Smooth muscle cell (in vitro differentiated cells): ENCODE data around the gene ZNF207. TPM values are rescaled to one million over a fixed set of nuclear protein-coding genes. Genes with fewer than 3 reads are reported as not detected.

ENCODE experiments used
- DNase-seq: peaks from one replicate; lab custom pipeline; 2025; ENCODE audit not compliant: unreplicated experiment; lab: John Stamatoyannopoulos, UW
- H2AFZ ChIP-seq: fragments of 200-600 bp; sonication (generic); 2 replicates; pipeline ENCODE4 v1.6.0; 2016; ENCODE audit warnings: antibody characterized with exemption, low read depth, mild to moderate bottlenecking
- H3F3A ChIP-seq: fragments of 200-600 bp; sonication (generic); 2 replicates; pipeline ENCODE4 v1.6.0; 2017; ENCODE audit warnings: antibody characterized with exemption, low read depth
- H3K27ac ChIP-seq: fragments of 200-600 bp; sonication (generic); 2 replicates; pipeline ENCODE4 v1.5.1; 2016; ENCODE audit warnings: low read depth, mild to moderate bottlenecking
- H3K27me3 ChIP-seq: fragments of 200-600 bp; sonication (generic); 2 replicates; pipeline ENCODE4 v1.6.1; 2016; ENCODE audit warnings: low read depth, mild to moderate bottlenecking
- H3K36me3 ChIP-seq: fragments of 200-600 bp; sonication (generic); 2 replicates; pipeline ENCODE4 v1.5.1; 2016; ENCODE audit warnings: low read depth
- H3K4me1 ChIP-seq: fragments of 200-600 bp; sonication (generic); 2 replicates; pipeline ENCODE4 v1.5.1; 2016; ENCODE audit warnings: low read depth
- H3K4me2 ChIP-seq: fragments of 200-600 bp; sonication (generic); 2 replicates; pipeline ENCODE4 v1.6.0; 2016; ENCODE audit warnings: mild to moderate bottlenecking
- H3K4me3 ChIP-seq: fragments of 200-600 bp; sonication (generic); 2 replicates; pipeline ENCODE4 v1.5.1; 2016; ENCODE audit warnings: mild to moderate bottlenecking
- H3K79me2 ChIP-seq: fragments of 200-600 bp; sonication (generic); 2 replicates; pipeline ENCODE4 v1.6.0; 2016; ENCODE audit warnings: low read depth, mild to moderate bottlenecking
- H3K9ac ChIP-seq: fragments of 200-600 bp; sonication (generic); 2 replicates; pipeline ENCODE4 v1.6.0; 2016; ENCODE audit warnings: low read depth
- H3K9me3 ChIP-seq: fragments of 200-600 bp; sonication (generic); replicated peaks from 2 replicates; pipeline ENCODE4 v1.5.1; 2016; ENCODE audit warnings: low read depth
- H4K20me1 ChIP-seq: fragments of 200-600 bp; sonication (generic); 2 replicates; pipeline ENCODE4 v1.6.0; 2016; ENCODE audit warnings: low read depth
- WGBS: methylation state at CpG from one replicate; pipeline ENCODE4 v1.1.7; 2016; ENCODE audit warnings: low lambda C conversion rate; 5-methylcytosine and 5-hydroxymethylcytosine counted together
- polyA plus RNA-seq: library from polyadenylated mRNA; unstranded; fragments of >200 nt; fragmentation: Nextera tagmentation; extraction: Ambion mirVana; gene quantifications from 2 replicates; pipeline ENCODE4 v1.2.1, GENCODE V29; 2016
- total RNA-seq: library from RNA; depleted of rRNA; stranded (reverse); fragments of >200 nt; gene quantifications from 2 replicates; pipeline ENCODE4 v1.2.3, GENCODE V29; 2014
- TF ChIP-seq, protein P1 (sequence below): fragments of 200-600 bp; sonication (generic); IDR thresholded peaks from 2 replicates; pipeline ENCODE4 v1.5.1; 2017; ENCODE audit warnings: borderline replicate concordance, mild to moderate bottlenecking, antibody characterized with exemption; ENCODE audit not compliant: insufficient read depth, poor library complexity, severe bottlenecking

Gene ZNF207
- total and polyA plus RNA-seq, 2 experiments from 2014 or later: 84.3 to 196 TPM

DNA sequence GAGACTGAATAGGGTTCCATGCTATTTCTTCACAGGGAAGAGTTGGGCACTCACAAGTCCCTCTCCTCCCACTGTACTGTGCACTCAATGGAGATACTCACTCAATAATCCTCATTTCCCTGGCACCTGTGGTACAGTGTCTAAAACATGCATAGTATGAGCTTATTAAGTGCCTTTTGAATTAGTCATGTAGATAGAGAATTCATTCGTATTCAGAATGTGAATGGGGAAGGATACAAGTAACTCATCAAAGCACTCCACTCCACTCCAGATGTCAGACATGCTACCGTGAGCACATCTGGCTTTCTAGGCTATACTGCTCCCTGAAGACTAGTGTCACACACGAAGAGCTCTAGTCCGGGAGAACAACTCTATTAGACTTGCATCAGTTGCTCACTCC, 14.3 kb upstream of the ZNF207 start:
- peak overlapping the region; percentile 8 for H3K4me2 ChIP-seq
- H3F3A ChIP-seq: no peaks in the 10 kb centered on the region
- no peak overlapping the region for H3K4me3 ChIP-seq
- no peaks in the 10 kb centered on the region for H3K79me2 ChIP-seq
- peak overlapping the region; percentile 18 for H3K27ac ChIP-seq
- H3K9ac ChIP-seq: no peak overlapping the region
- TF ChIP-seq, protein P1, sequence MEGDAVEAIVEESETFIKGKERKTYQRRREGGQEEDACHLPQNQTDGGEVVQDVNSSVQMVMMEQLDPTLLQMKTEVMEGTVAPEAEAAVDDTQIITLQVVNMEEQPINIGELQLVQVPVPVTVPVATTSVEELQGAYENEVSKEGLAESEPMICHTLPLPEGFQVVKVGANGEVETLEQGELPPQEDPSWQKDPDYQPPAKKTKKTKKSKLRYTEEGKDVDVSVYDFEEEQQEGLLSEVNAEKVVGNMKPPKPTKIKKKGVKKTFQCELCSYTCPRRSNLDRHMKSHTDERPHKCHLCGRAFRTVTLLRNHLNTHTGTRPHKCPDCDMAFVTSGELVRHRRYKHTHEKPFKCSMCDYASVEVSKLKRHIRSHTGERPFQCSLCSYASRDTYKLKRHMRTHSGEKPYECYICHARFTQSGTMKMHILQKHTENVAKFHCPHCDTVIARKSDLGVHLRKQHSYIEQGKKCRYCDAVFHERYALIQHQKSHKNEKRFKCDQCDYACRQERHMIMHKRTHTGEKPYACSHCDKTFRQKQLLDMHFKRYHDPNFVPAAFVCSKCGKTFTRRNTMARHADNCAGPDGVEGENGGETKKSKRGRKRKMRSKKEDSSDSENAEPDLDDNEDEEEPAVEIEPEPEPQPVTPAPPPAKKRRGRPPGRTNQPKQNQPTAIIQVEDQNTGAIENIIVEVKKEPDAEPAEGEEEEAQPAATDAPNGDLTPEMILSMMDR: no peak
- H3K9me3 ChIP-seq: no peaks in the 10 kb centered on the region
- WGBS: 45% methylated on average over 4 of the region's 4 CpGs
- H3K4me1 ChIP-seq: no peaks in the 10 kb centered on the region
- no peaks in the 10 kb centered on the region for H3K36me3 ChIP-seq
- H4K20me1 ChIP-seq: no peaks in the 10 kb centered on the region
- no peaks in the 10 kb centered on the region for H3K27me3 ChIP-seq
- no peak for DNase-seq
- no peak overlapping the region for H2AFZ ChIP-seq

DNA sequence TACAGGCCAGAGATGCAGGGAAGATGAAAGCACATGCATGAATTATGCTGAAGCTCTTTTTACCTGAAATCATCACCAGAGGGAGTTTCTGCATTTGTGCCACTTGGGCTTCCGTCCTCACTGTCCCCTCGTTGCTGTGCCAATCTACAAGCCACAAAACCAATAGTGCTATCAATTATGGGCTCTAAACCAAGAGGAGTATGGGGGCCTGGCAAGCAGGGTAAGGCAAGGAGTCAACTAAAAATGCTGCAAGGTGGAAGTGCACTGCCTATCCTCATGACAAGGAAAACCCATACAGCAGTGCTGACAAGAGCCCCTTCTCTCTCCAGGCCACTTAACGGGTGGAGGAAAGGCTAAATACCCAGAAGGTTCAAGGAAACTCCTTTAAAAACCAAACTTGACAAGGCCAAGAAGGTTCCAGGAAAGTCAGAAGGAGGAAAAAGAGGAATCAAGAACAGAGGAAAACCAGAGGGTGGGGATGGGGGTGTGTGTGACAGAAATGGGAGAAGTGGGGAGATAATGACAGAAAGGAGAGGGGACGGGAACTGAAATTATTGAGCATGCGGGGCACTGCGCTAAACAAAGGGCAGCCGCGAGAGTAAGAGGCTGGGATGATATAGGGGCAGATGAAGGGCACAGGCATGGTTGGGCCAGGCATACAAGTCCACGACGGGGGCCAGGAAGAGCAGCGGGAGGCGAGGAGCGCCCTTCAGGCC, 8.7 kb upstream of the ZNF207 start:
- H2AFZ ChIP-seq: peak overlapping the region; percentile 90
- peak overlapping the region; percentile 63 for H3K4me3 ChIP-seq
- WGBS: 19% methylated on average over 12 of the region's 13 CpGs
- no peaks in the 10 kb centered on the region for H3K9me3 ChIP-seq
- no peaks in the 10 kb centered on the region for H3F3A ChIP-seq
- H3K9ac ChIP-seq: peak overlapping the region; percentile 51
- H4K20me1 ChIP-seq: no peaks in the 10 kb centered on the region
- peaks cover 6% of the 10 kb centered on the region for H3K4me1 ChIP-seq
- no peaks in the 10 kb centered on the region for H3K36me3 ChIP-seq
- H3K27ac ChIP-seq: no peak overlapping the region
- no peak for DNase-seq
- H3K4me2 ChIP-seq: peak overlapping the region; percentile 91
- no peaks in the 10 kb centered on the region for H3K79me2 ChIP-seq
- H3K27me3 ChIP-seq: no peaks in the 10 kb centered on the region
- TF ChIP-seq, protein P1: no peak

DNA sequence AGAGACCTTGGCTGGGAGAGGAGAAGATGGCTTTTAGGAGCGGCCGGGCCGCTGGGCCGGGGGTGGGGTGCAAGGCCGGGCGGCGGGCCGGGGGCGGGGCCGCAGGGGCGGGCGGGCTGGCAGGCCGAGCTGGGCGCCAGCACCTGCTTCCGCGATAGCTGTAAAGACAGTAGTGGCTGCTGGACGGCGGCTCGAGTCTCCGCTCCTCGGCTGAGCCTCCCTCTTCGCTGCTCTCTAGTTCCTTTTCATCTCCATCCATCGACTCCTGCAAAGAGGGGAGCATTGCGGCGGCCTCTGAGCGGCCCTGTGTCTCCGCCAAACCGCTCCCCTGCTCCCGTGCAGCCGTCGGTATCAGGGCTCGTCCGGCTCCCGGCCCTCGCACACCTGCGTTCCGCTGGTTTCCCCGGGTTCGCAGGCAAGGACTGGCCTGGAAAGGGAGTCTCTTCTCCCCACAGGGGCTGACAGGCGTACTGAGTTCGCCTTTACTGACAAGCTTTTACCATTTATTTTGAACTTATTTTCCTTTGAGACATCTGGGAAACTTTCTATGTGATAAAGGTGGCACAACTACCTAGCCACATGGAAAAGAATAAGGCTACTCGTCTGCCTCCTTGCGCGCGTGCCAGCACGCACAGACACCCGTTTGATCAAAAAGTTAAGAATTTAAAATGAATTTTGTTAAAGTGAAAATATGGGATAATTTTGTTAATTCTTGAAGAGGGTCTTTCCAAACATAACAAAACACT, 7.9 kb upstream of the ZNF207 start, which contains the start of gene C17orf75:
Gene C17orf75, minus strand, starts transcription at position 317 of the 746 bp plus-strand sequence. Its CDS starts 34 bp downstream, at position 283.
- Histone ChIP-seq H3K9me3 (no peaks in the 10 kb centered on the region), H3K4me2 (peak within 1 kb of the TSS; percentile 91), H3K27me3 (no peaks in the 10 kb centered on the region), H3K9ac (peak within 1 kb of the TSS; percentile 51), H4K20me1 (no peaks in the 10 kb centered on the region), H2AFZ (peak within 1 kb of the TSS; percentile 98), H3K4me3 (peak within 1 kb of the TSS; percentile 63), H3K4me1 (peaks cover 6% of the 10 kb centered on the region), H3K27ac (no peak within 1 kb of the TSS), H3K36me3 (no peaks in the 10 kb centered on the region), H3K79me2 (no peaks in the 10 kb centered on the region), H3F3A (no peaks in the 10 kb centered on the region)
- TF ChIP-seq, protein P1: no peak
- DNase-seq: no peak
- 12% methylated on average over 43 of the region's 47 CpGs for WGBS
